GM21723 (cell line): ENCODE data around the gene RHBDL1.

Experiments used
- ATAC-seq: cut with Tn5 transposase; IDR thresholded peaks from one replicate; pipeline ENCODE4 v1.9.1; 2021; ENCODE audit warnings: mild to moderate bottlenecking, moderate library complexity; ENCODE audit not compliant: unreplicated experiment

The RHBDL1 gene

GRCh38 chr16:652454-653305 is 22.8 kb upstream of the RHBDL1 start:
- no peak for ATAC-seq

- no peak for ATAC-seq
These were observed 21.4 kb upstream of the RHBDL1 start for GRCh38 chr16:654034-654433.

- ATAC-seq = no peak
These were observed 18.0 kb upstream of the RHBDL1 start for GRCh38 chr16:657487-657886.

GRCh38 chr16:658679-659571 is 16.5 kb upstream of the RHBDL1 start:
- ATAC-seq = no peak

- ATAC-seq = no peak
These were observed 15.9 kb upstream of the RHBDL1 start for GRCh38 chr16:659618-660017.

GRCh38 chr16:660132-660458 is 15.4 kb upstream of the RHBDL1 start:
- no peak for ATAC-seq

- ATAC-seq = no peak
These were observed 14.8 kb upstream of the RHBDL1 start for GRCh38 chr16:660459-661183.

- ATAC-seq = no peak
These were observed 14.2 kb upstream of the RHBDL1 start for GRCh38 chr16:661184-661821.

GRCh38 chr16:662095-662494 is 13.4 kb upstream of the RHBDL1 start:
- ATAC-seq = no peak

- ATAC-seq = no peak
These were observed 12.9 kb upstream of the RHBDL1 start for GRCh38 chr16:662597-662996.

- ATAC-seq = no peak
These were observed 8.9 kb upstream of the RHBDL1 start for GRCh38 chr16:666572-666971.

- ATAC-seq = no peak
These were observed 8.2 kb upstream of the RHBDL1 start for GRCh38 chr16:667113-667779.

GRCh38 chr16:667780-668518 is 7.5 kb upstream of the RHBDL1 start, which contains the start of gene RHOT2:
TSS of gene RHOT2 (plus strand) at chr16:668132. CDS start at chr16:668200, 68 bp downstream.
- ATAC-seq = peak; percentile 75

- ATAC-seq = no peak
These were observed 6.8 kb upstream of the RHBDL1 start for GRCh38 chr16:668519-669171.

GRCh38 chr16:669666-670065 is 5.8 kb upstream of the RHBDL1 start:
- ATAC-seq = no peak

GRCh38 chr16:670485-671352 is 4.8 kb upstream of the RHBDL1 start:
- ATAC-seq = no peak

- no peak for ATAC-seq
These were observed 3.9 kb upstream of the RHBDL1 start for GRCh38 chr16:671353-672131.
